ENCODE measurements around the gene FBXL14.

Gene FBXL14

DNA sequence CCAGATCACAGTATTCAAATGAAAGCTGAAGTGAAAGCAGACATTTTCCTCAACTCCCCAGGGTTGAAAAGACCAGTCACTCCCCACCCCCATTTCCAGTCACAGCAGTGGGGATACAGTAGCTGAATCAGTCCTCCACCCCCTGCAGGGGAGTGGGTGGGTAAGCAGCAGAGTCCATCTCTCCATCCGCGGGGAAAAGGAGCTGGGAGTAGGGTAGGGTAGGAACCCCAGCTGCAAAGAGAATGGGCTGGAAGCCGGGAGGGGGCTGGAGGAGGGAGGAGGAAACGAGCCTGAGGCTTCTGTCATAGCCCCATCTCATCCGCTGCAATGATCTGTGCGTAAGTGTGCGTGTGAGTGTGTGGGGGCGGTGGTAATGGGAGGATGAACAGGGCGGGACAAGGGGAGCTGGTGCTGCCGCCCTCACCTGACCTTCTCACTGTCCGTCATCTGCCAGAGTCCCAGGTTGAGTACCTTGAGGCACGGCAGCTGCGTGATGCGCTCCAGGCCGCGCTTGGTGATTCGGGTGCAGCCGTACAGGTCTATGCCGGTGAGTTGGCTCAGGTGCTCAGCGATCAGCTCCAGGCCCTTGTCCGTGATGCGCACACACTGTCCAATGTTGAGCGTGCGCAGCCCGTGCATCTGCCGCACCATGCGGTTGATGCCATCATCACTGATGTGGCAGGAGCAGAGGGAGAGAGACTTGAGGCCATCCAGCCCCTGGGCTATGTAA is 1.8 kb downstream of the FBXL14 start:
- DNase-seq: peak; percentile 79

DNA sequence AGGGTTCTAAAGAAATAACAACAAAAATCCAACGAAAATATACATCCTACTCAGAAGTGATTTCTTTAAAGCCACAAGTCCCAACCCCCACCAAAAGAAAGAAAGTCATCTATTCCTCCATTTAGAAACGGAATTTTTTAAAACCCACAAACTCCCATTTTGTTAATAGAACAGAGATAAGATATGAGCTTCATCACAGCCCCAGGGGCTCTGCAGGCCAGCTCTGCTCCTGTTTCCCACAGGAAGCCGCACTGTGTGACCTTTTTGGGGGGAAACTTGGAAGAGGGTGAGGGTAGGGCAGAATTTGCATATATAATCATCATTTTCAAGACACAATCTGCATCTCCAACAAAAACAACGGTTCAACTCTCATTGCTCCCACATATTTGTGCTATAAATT is 2.8 kb downstream of the FBXL14 start:
- no peak for DNase-seq

DNA sequence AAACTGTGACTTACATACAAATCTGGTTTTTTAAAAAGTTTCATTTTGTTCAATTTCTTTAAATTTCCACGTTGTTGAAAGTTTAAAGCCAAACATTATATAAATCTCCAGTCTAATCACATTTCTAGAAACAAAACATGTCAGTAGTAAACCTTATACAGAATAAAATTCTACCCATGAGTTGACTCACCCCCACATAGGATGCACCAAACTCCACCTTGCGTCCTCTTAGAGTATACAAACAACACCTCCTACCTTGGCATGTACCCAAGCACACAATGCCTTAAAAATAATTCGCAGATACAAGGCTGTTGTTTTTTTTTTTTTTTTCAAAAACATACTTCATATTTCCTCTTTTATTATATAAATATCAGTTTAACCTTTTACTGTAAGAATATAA is 3.3 kb downstream of the FBXL14 start:
- DNase-seq: peak; percentile 57

DNA sequence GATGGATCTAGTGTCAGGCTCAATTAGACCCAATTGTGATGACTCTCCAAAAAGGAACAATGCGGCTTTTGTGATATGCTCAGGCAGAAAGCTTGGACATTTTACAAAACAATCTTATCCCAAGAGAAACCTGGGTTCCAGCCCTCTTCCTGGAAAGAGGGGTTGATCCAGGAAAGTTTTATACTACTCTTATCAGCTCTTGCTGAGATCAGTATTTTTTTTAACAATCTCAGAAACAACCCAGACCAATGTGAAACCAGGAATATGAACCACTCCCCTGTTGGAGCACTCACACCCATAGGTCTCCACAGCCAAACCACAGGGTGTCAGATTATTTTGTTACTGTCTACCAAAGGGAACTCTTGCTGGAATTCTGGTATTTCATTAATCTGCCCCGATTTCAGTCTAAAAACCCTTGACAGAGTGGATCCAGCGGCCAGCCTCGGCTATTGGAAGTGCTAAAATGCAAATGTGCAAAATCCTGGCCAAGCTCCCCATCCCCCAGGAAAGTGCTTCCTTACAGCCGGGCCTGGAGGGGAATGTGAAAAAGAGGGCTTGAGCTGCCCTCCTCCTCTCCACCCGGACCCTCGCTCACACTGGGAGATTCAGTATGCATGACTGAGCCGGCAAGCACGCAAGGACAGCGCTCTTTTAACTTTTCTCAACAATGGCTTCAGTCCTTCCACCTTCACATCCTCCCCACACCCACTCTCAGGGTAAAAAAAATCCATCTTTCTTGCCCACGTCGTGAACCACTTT is 4.0 kb downstream of the FBXL14 start:
- no peak for DNase-seq

DNA sequence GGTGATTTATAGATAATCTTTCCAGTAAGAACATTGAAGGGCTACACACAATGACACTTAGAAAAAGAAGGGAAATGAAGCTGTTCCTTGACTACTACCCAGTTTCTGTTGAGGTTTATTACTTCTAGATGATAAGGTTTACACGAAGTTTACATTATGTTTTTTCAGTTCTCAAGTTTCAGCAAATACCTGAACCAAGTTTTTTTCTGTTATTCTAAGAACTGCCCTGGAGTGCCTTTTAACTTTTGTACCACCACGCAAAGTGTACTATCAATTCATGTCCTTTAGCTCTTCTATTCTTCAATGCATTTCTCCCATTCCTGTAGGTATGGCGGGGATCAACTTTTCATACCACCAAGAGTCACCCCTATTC is 5.8 kb downstream of the FBXL14 start:
- DNase-seq: no peak

DNA sequence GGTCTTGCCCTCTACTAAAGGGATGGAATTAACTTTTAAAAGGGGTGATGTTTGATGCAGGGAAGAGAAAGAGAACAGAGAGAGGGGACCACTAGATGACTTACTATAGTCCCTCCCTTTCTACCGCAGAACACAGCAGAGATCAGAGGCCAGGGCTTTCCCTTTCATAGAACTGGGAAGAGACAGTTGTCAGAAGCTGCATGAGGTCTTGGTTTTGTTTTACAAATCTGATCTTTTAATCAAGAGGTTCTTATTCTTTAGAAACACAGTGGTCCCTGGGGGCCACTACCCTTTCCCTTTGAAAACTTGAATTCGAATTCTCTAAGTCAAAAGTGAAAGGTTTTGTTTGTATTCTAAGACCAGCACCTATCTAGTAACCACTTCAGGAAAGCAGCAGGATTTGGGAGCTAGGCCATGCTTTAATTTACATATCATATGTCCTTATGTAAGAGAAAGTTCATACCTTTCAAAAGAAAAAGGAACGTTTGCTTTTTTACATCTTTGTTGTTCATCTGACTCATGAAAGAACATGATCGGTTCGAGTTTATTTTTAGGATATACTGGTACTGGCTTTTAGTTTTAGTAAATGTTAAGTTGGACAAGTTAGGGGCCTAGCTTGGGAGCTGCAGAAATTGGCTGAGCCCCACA is 6.3 kb downstream of the FBXL14 start:
- DNase-seq: no peak

DNA sequence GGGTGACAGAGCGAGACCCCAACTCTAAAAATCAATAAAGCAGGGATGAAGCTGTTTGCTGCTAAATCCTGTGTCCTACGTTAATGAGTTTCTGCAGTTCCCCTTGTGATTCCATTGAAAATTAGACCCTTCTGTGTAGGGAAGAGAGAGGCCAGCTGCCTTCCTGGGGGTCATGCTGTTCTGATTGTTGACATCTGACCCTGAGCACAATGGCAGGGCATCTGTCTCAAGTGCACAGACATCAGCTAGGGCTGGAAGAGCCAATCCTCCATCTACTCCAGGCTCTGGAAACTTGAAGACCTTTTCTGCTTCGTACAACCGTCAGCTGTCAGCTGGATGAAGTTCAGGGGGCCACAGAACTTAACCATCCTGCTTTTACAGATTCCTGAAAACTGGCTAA is 10.1 kb downstream of the FBXL14 start:
- no peak for DNase-seq

DNA sequence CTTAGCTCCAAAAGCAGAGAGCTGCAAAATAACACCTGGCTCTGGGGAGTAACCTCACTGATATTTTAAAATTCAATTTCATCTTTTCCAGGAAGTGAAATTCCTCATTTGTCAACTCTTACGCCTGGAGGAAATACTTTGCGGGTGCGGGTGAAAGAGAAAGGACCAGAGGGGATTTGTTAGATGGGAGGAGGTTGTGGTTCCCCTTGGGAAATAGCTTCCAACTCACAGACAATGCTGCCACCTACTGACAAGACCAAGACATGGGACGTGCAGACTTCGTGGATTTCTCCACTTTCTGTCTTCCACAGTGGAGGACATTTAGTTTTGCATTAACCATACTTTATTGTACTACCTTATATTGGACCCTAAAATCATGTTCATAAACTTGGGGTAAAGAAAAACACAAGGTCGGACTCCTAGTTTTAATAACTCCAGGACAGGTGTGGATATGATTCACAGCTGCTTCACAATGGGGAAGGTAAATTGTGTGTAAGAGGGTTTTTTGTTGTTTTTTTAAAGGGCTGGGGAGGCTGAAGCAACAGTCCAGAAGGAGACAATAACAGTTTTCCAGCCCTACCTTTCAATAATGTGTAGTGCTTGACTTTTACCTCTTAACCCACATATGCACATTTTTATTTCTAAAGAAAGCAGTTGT is 10.8 kb downstream of the FBXL14 start:
- DNase-seq: peak; percentile 80

DNA sequence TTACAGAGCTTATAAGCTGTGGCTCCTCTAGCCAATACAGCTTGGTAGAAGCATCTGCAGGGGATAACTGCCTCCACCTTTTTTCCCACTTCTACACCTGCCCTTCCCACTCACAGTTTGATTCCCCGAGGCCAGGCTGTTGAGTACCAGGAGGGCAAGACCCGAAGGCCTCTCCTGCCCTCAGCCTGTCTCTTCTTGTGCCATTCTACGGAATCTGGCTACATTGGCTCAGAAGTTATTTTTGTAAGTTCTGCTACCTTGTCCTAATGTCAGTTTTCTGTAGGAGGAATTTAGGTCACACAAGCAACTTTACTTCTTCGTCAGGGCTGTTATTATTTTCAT is 11.7 kb downstream of the FBXL14 start:
- no peak for DNase-seq

DNA sequence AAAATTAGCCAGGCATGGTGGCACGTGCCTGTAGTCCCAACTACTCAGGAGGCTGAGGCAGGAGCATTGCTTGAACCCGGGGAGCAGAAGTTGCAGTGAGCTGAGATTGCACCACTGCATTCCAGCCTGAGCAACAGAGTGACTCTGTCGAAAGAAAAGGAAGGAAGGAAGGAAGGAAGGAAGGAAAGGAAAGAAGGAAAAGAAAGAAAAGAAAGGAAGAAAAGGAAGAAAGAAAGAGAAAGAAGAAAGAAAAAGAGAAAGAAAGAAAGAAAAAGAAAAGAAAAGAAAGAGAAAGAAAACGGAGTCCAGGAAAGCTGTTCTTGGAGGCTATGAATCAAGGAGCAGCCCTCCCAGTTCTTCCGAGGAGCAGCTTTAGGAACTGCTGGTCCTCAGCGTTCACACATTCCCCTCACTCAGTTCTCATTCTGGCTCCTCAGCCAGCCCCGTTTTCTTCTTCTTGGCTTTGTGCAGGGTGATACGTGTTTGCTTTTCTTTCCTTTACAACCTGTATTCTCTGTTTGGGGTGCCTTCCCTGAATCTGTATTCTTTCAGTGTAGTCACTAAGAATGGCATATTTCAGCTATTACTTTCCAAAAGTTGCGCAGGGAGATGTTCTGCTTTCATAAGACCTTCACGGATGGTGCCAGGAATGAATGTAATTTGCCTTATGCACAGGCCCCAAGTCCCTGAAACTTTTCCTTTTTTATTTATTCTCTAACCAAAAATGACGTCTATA is 12.2 kb downstream of the FBXL14 start:
- DNase-seq: no peak

DNA sequence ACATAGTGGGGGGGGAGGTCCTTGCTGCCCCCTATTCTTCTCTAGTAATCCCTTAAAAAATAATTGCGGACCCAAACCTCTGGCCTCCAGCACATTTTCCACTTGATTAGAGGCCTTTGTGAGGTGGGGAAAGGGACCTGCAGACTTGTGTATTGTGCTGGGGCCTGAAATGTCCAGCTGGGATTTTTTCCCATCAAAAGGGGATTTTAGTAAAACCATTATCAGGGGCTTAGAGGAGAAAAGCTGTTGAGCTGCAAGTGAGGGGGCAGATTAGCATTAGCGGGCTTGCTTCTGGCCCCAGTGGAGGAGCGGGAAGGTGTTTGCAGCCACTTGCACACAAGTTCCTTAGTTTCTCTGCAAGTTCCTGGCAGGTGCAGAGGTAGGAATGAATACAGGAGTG is 13.9 kb downstream of the FBXL14 start:
- no peak for DNase-seq

DNA sequence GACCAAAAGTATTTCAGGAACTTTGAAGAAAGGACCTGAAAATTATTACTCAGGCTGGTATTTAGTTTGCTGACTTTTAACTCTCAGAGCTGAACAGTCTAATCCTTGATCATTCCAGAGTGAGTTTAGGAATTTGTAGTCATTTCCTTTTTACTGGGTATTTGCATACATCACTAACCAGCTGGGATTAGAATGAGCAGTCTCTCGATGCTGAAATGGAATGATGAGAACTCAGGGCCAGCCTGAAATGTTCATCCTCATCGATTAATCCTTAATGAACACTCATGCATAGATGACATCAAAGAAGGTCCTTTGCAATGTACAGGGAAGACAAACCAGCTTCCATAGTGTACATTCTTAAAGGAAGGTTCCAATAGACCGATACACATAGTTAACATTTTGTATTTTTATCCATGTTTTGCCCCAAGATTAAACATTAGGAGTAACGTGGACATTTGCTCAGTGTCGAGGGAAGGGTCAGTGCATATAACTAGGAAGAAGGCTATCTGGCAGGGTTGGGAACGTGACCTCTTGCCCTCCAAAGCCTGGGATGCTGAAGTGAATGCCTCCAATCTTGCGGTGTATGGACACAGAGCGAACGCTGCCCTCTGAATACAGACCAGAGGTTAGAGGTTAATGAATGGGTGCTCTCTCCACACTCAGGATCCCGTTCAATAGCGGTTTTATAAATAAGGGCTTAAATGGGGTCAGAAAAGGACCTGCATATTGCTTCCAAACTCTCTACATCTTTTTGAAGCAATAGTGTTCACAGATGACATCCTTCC is 14.5 kb downstream of the FBXL14 start:
- no peak for DNase-seq

DNA sequence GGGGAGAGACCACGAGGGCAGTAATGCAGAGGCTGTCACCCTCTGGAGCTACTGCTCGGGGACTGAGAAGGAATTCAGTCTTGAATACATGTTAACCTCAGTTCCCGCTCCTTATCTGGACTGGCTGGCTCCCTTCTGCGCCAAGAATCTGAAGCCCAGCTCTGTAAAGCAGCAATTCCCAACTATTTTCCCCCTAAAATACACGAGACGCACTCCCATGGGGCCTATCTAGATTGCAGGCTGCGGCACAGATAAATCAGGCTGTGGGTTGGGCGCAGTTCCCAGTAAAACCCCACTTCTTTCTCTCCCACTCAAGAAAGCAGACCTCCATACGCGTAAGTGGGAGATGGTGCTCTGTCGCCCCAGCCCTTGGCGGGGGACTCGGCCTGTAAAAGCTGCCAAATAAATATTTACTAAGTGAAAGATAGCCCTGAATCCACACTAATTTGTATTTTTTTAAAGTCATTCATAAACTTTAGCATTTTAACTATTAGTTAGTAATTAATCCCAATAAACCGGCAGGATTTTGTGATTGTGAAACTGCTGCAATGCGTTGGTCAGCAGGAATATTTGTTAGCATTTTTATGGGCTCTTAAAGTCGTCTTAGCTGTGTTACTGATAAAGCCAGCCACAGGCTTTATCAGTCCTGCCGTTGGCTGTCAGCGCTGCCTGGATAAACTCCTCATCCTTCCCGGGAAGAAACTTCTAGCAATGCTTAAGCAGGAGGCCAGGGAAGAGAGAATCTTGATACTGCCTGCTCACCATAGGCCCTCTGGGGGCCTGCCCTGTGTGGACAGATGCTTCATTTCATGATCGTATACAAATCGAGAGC is 17.8 kb downstream of the FBXL14 start:
- no peak for DNase-seq

DNA sequence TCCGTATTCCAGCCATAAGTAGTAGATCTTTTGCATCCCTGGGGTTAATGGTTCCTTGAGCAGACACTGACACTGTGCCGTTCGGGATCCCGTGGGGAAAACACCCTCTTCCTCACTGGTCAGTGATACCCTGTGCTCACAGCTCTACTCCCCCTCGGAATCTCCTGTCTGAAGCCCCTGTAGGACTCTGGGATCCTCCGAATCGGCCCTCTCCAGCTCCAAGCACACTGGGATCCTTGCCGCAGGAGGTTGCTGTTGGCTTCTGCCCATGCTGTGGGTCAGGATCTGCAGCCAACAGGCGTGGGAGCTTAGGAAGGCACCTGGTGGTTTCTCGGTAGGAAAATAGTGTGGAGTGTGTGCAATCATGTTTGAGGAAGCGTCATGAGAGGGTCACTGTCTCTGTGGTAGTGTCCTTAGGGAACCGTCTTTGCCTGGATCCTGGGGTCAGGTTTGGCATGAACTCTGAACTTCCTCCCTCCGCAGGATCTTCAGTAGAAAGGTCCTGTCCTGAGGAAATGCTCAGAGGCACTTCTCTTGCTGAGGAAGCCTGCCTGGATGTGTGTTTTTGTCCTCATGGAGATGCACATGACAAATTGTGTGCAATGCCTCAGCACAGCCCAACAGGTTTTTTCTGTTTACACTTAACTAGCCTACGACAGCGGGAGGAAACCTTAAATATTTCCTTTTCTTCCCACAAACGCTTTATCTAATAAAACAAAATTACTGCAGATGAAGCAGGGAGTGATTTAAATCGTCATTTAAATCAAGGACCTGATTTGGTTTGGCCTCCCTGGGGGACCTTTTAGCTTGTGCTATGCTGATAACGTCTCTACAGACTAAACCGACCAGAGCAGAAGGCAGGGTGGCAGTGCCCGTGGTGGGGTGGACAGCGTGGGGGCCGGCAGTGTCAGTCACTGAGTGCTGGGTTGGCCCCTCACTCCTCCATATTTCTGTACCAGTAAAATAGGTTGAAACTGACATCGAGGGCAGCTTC is 18.7 kb downstream of the FBXL14 start:
- DNase-seq: no peak

DNA sequence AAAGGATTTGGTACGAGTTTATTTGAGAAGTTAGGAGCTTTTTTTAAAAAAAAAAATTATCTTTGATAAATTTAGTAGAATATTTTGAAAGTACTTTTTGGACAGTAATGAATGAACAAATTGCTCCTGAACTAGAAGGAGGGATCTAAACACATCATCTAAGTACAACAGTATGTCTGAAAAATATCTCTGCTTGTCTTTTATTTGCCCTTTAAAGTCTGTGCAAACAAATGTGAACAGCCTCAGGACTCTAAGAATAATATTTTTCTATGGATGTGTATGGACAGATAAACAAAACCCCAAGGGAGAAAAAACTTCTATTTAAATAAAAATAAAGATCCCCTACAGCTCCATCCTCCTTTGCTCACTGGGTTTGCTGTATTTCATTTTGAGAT is 19.5 kb downstream of the FBXL14 start:
- no peak for DNase-seq

DNA sequence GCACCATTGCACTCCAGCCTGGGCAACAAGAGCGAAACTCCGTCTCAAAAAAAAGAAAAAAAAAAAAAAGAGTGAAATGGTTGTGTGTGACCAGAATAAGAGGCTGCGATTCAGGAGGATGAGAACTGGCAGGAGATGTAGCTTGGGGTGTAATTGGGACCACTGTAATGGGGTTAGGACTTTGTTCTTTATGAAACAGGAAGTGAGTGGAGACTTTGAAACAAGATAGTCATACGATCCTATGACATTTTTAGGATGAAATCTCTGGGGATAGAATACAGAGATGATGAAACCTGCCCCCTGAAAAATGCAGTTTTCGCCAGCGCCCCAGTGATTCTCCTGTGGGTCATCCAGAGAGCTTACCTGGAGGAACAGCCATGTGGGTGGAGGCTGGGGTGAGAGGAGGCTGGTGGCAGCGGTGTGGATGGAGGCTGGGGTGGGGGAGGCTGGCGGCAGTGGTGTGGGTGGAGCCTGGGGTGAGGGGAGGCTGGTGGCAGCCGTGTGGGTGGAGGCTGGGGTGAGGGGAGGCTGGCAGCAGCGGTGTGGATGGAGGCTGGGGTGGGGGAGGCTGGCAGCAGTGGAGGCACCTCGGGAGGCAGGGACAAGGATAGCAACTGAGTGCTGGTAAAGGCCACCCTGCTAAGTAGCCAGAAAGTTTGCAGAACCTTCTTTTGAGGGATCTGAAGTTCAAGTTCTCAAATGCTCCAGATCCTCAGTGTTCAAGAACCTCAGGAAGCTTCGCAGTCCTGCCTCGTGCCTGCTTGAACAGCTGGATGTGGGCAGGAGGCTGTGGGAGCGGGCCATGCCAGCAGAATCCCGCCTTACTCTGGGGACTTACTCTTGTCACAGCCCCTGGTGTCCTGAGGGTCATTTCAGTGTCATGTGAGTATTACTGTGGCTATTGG is 20.2 kb downstream of the FBXL14 start:
- no peak for DNase-seq

DNA sequence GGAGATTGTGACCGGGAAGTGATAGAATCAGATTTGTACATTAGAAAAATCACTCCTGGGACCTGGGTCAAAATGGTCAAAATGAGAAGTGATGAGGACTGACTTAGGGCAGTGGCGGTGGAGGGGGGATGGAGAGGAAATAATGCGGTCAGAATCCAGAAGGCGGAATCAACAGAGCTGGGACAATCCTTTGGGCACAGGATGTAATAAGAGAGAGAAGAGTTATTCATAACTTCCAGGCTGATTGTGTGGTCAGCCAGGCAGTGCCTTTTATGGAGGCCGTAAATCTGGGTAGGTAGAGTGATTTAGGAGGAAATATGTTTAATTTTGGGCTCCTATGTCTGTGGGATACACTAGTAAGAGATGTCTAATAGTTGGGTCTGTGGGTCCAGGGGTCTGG is 21.6 kb downstream of the FBXL14 start:
- DNase-seq: no peak

DNA sequence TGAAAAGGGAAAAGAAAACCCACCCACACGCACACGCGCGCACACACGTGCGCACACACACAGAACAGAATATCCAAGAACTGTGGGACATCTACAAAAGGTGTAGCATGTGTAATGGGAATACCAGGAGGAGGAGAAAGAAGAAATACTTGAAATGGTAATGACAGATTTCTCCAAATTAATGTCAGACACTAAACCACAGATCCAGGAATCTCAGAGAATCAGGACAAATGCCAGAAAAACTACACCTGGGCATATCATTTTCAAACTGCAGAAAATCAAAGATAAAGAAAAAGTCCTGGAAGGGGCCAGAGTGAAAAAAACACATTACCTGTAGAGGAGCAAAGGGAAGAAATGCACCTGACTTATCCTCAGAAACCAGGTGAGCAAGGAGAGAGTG is 26.5 kb downstream of the FBXL14 start:
- DNase-seq: no peak
